HepG2 (cell line): Measurements from ENCODE around the gene ENDOG. TPM values are rescaled to one million over a fixed set of nuclear protein-coding genes. Genes with fewer than 3 reads are reported as not detected.

ENCODE experiments used
- ARHGAP35 ChIP-seq: sonication (generic); formaldehyde crosslinking; IDR thresholded peaks from 2 replicates; pipeline ENCODE4 v1.9.0; 2022; ENCODE audit warnings: mild to moderate bottlenecking, inconsistent platforms, moderate library complexity, missing genetic modification reagents, borderline replicate concordance
- ARNTL ChIP-seq: sonication (generic); formaldehyde crosslinking; IDR thresholded peaks from 2 replicates; pipeline ENCODE4 v1.4.0; 2020; ENCODE audit warnings: mild to moderate bottlenecking, missing genetic modification reagents
- CHCHD3 ChIP-seq: sonication (generic); formaldehyde crosslinking; IDR thresholded peaks from 2 replicates; pipeline ENCODE4 v1.8.0; 2022; ENCODE audit warnings: mild to moderate bottlenecking, missing genetic modification reagents, moderate library complexity
- CSRNP1 ChIP-seq: sonication (generic); formaldehyde crosslinking; IDR thresholded peaks from 2 replicates; pipeline ENCODE4 v1.8.1; 2023; ENCODE audit warnings: mild to moderate bottlenecking, missing genetic modification reagents
- GATAD2A ChIP-seq: IDR thresholded peaks from 2 replicates; pipeline ENCODE4 v1.6.1; 2016
- GMEB1 ChIP-seq: sonication (generic); formaldehyde crosslinking; IDR thresholded peaks from 2 replicates; pipeline ENCODE4 v1.5.1; 2020; ENCODE audit warnings: missing genetic modification reagents, mild to moderate bottlenecking, borderline replicate concordance
- HIC2 ChIP-seq: sonication (generic); formaldehyde crosslinking; IDR thresholded peaks from 2 replicates; pipeline ENCODE4 v1.9.0; 2022; ENCODE audit warnings: low read depth, missing genetic modification reagents
- HMG20A ChIP-seq: IDR thresholded peaks from 2 replicates; pipeline ENCODE4 v1.6.1; 2016; ENCODE audit warnings: borderline replicate concordance
- JARID2 ChIP-seq: sonication (generic); formaldehyde crosslinking; IDR thresholded peaks from 2 replicates; pipeline ENCODE4 v1.8.1; 2023; ENCODE audit warnings: missing genetic modification reagents, inconsistent platforms; ENCODE audit not compliant: insufficient replicate concordance
- KDM5B ChIP-seq: sonication (generic); formaldehyde crosslinking; IDR thresholded peaks from 2 replicates; pipeline ENCODE4 v1.4.0; 2020; ENCODE audit warnings: missing genetic modification reagents, mild to moderate bottlenecking, borderline replicate concordance
- KLF12 ChIP-seq: sonication (generic); formaldehyde crosslinking; IDR thresholded peaks from 2 replicates; pipeline ENCODE4 v1.4.0; 2020; ENCODE audit warnings: missing genetic modification reagents, borderline replicate concordance
- MAX ChIP-seq: IDR thresholded peaks from 2 replicates; pipeline ENCODE4 v1.6.1; 2012; ENCODE audit warnings: inconsistent platforms
- MIER2 ChIP-seq: IDR thresholded peaks from 2 replicates; pipeline ENCODE4 v1.6.1; 2016; ENCODE audit warnings: missing biosample characterization, missing genetic modification reagents
- NCOA1 ChIP-seq: sonication (generic); formaldehyde crosslinking; IDR thresholded peaks from 2 replicates; pipeline ENCODE4 v1.9.0; 2021; ENCODE audit warnings: missing genetic modification reagents
- PCBP2 ChIP-seq: fragments of 200-400 bp; formaldehyde crosslinking; optimal IDR thresholded peaks from 2 replicates; pipeline ENCODE3; 2018; ENCODE audit warnings: low read length, low read depth; ENCODE audit not compliant: poor library complexity, severe bottlenecking
- POLR2AphosphoS5 ChIP-seq: IDR thresholded peaks from 2 replicates; pipeline ENCODE4 v1.6.1; 2012; ENCODE audit warnings: low read depth, low read length
- RBM22 ChIP-seq: fragments of 200-400 bp; formaldehyde crosslinking; optimal IDR thresholded peaks from 2 replicates; pipeline ENCODE3; 2017; ENCODE audit warnings: mild to moderate bottlenecking, low read length, moderate library complexity
- RFX1 ChIP-seq: fragments of 450-650 bp; IDR thresholded peaks from 2 replicates; pipeline ENCODE4 v1.6.1; 2017
- RXRB ChIP-seq: IDR thresholded peaks from 2 replicates; pipeline ENCODE4 v1.6.1; 2016; ENCODE audit warnings: borderline replicate concordance, missing genetic modification reagents, missing compliant biosample characterization
- SAP130 ChIP-seq: IDR thresholded peaks from 2 replicates; pipeline ENCODE4 v1.6.1; 2016; ENCODE audit warnings: low read depth
- SOX5 ChIP-seq: IDR thresholded peaks from 2 replicates; pipeline ENCODE4 v1.6.1; 2016; ENCODE audit warnings: borderline replicate concordance
- U2AF1 ChIP-seq: fragments of 200-400 bp; formaldehyde crosslinking; optimal IDR thresholded peaks from 2 replicates; pipeline ENCODE3; 2017; ENCODE audit warnings: mild to moderate bottlenecking, low read depth, low read length
- ZNF329 ChIP-seq: sonication (generic); formaldehyde crosslinking; IDR thresholded peaks from 2 replicates; pipeline ENCODE4 v1.9.0; 2021; ENCODE audit warnings: low read depth, mild to moderate bottlenecking, missing genetic modification reagents
- ZNF33B ChIP-seq: sonication (generic); formaldehyde crosslinking; IDR thresholded peaks from 2 replicates; pipeline ENCODE4 v1.5.1; 2020; ENCODE audit warnings: mild to moderate bottlenecking, missing genetic modification reagents
- ZNF496 ChIP-seq: sonication (generic); formaldehyde crosslinking; IDR thresholded peaks from 2 replicates; pipeline ENCODE4 v1.8.1; 2023; ENCODE audit warnings: mild to moderate bottlenecking, moderate library complexity, missing genetic modification reagents; ENCODE audit not compliant: insufficient replicate concordance
- ZNF547 ChIP-seq: sonication (generic); formaldehyde crosslinking; IDR thresholded peaks from 2 replicates; pipeline ENCODE4 v1.5.1; 2020; ENCODE audit warnings: mild to moderate bottlenecking, missing genetic modification reagents
- ZNF580 ChIP-seq: IDR thresholded peaks from 2 replicates; pipeline ENCODE4 v1.6.1; 2016; ENCODE audit warnings: low read depth, borderline replicate concordance
- ZNF782 ChIP-seq: sonication (generic); formaldehyde crosslinking; IDR thresholded peaks from 2 replicates; pipeline ENCODE4 v1.4.0; 2020; ENCODE audit warnings: missing genetic modification reagents, mild to moderate bottlenecking, borderline replicate concordance
- polyA plus RNA-seq, 8 experiments: library from polyadenylated mRNA; depleted of rRNA in 3 of 8; stranded (reverse) in 7 of 8; unstranded in 1 of 8; fragments of >200 nt; fragmentation: Illumina TruSeq in 4 of 8; extraction: Trizol in 4 of 8; gene quantifications; 2 replicates each; pipeline versions ENCODE4 v1.2.1 to v1.2.3, GENCODE V29; 2011 to 2016; ENCODE audit warnings: low read depth in 4 of 8, missing spikeins in 1 of 8, mixed read lengths in 1 of 8; ENCODE audit not compliant: insufficient read depth in 1 of 8
- total RNA-seq, 5 experiments: library from RNA; depleted of rRNA; stranded (reverse); fragments of >200 nt; fragmentation: Illumina TruSeq; extraction: Trizol; gene quantifications; 2 replicates each; pipeline ENCODE4 v1.2.3, GENCODE V29; 2016; ENCODE audit warnings: low read depth in 1 of 5

Gene ENDOG
- total and polyA plus RNA-seq, 2 of the 13 experiments (the other 11 are each of a cell fraction or from before 2014, with no cell fraction given), result 26.3 to 28.8 TPM

GRCh38 chr9:128838338-128838737 is 20.0 kb downstream of the ENDOG start (continued):
- TF ChIP-seq ARNTL (0 out of 2 replicates have a peak, but pooled peaks have one; percentile 55), MAX (peak; percentile 84), SOX5 (CRISPR knock-in tag) (peak; percentile 97), PCBP2 (no peak), JARID2 (CRISPR knock-in tag) (no peak), U2AF1 (no peak), ZNF547 (CRISPR knock-in tag) (no peak), GMEB1 (CRISPR knock-in tag) (no peak), MIER2 (CRISPR knock-in tag) (no peak), ZNF580 (CRISPR knock-in tag) (no peak), ARHGAP35 (no peak), RXRB (CRISPR knock-in tag) (peak; percentile 71; the same call in 1 of the 2 replicates), ZNF329 (no peak), HMG20A (CRISPR knock-in tag) (peak; percentile 75; the same call in 1 of the 2 replicates), KLF12 (CRISPR knock-in tag) (no peak), CHCHD3 (no peak), POLR2AphosphoS5 (no peak), CSRNP1 (no peak), RFX1 (no peak), ZNF33B (no peak), GATAD2A (CRISPR knock-in tag) (peak; percentile 69), RBM22 (no peak), HIC2 (CRISPR knock-in tag) (peak; percentile 86; the same call in 1 of the 2 replicates), KDM5B (CRISPR knock-in tag) (no peak), ZNF782 (CRISPR knock-in tag) (0 out of 2 replicates have a peak, but pooled peaks have one; percentile 66), NCOA1 (CRISPR knock-in tag) (no peak), ZNF496 (CRISPR knock-in tag) (no peak), SAP130 (CRISPR knock-in tag) (peak; percentile 83)
